Islet of Langerhans (tissue), 1 donor: ENCODE measurements around the gene WNK1.
A peak's percentile ranks its signal among the peaks of the same experiment; 100 is the strongest.
"Not testable (repeated sequence)": the region's sequence is repeated elsewhere in the genome, so short reads cannot be mapped to it uniquely, and the experiment has no call there.

Experiments
- FAIRE-seq: peaks from one replicate; lab custom pipeline; 2011; peaks lifted over from hg19 to GRCh38; lab: Jason Lieb, UNC

Gene WNK1

DNA sequence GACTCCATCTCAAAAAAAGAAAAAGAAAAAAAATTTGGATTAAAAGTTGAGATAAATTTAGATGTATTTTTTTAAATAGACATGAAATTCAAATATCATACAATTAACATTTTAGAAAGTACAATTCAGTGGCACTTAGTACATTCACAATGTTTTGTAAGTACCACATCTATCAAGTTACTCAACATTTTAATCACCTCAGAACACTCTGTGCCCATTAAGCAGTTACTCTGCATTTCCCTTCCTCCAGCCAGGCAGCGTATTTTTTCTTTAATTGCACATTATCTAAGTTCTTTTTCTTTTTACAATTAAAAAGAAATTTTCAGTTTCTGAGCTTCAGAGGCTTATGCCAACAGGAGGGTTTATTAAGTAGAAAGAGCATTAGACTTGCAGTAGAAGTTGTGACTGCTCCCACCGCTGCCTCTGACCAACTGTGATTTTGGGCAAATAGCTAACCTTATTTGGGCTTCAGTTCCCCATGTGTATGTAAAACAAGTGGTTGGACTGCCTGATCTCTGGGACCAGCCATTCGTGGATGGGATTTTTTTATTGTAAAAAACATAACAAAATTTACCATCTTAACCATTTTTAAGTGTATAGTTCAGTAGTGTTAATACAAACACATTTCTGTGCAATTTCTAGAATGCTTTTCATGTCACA is 65.7 kb downstream of the WNK1 start:
- FAIRE-seq: no peak

DNA sequence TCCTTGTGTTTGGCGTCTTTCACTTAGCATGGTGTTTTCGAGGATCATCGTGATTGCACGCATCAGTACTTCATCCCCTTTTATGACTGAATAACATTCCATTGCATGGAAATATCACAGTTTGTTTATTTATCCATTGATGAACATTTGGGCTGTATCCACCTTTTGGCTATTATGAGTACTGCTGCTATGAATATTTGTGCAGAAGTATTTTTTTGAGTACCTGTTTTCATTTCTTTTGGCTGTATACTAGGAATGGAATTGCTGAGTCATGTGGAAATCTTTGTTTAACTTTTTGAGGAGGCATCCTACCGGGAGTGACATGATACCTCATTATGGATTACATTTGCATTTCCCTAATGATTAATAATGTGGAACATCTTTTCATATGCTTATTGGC is 66.4 kb downstream of the WNK1 start:
- FAIRE-seq: no peak

DNA sequence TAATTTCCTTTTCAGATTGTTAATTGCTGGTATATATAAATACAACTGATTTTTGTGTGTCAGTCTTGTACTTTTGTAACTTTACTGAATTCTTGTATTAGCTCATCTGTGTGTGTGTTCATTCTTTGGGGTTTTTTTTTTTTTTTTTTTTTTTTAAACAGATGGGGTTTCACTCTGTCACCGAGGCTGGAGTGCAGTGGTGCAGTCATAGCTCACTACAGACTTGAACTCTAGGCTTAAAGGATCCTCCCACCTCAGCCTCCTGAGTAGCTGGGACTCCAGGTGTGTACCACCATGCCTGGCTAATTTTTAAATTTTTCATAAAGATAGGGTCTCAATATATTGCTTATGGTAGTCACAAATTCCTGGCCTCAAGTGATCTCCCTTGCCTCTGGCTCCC is 68.0 kb downstream of the WNK1 start:
- no peak for FAIRE-seq

DNA sequence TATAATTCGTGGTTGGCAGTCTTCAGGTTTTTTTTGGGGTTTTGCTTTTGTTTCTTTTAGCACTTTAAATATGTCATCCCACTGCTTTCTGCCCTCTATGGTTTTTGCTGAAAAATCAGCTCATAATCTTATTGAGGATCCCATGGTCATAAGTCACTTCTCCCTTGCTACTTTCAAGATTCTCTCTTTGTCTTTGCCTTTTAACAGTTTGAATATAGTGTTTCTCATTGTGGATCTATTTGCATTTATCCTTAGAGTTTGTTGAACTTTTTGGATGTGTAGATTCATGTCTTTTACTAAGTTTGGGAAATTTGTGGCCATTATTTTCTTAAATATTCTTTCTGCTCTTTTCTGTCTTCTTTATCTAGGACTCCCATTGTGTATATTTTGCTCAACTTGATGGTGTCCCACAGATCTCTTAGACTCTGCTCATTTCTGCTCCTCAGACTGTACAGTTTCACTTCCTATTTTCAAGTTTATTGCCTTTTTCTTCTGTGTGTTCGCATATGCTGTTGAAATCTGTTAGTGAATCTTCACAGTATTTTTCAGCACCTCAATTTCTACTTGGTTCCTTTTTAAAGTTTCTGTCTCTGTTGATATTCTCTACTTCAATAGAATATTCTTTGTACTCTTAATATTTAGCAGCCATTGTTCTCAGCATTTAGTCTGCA is 70.8 kb downstream of the WNK1 start:
- FAIRE-seq: no peak

DNA sequence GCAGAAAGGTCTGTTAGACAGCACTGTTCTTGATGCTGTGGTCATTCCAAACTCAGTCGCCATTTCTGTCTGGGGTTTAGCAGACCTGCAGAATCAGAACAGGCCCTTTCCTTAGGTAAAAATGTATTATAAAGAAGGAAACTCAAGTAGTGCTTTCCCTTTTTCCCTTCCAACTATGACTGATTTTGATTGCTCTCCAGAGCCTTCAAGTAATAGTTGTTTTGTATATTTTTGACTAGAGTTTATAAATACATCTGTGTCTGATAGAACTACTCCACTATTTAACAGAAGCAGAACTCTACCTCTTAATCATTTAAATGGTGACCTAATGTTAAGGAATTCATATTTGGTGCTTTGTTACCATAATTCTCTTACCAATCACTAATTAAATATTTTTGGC is 74.0 kb downstream of the WNK1 start:
- no peak for FAIRE-seq

DNA sequence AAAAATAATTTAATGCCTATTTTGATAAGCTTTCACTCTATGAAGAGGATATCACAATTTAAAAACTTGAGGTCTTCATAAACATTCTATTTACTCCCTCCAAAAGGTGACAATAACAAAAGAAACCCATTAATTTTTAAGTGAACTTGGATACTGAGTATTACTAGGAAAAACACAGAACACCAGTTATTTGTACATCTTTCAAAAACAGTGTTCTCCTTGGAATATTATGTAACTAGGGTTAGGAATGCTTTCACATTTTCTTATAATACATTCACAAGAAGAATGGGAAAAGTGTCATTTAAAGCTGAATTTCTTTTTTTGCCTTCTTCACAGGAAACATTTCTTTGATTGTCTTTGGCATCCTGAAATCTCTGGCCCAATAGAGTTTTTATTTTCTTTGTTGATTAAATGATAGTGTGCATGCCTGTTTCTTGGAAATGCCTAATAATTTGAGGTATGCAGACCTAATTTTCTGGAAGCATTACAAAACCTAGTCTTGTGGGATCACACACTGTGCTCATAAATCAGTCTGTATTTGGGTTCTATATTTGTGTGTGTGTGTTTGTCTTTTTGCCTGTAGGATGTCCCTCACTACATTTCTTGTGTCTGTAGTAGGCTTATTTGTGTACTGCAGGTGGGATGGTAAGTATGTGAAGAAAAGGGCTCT is 76.5 kb downstream of the WNK1 start:
- no peak for FAIRE-seq

DNA sequence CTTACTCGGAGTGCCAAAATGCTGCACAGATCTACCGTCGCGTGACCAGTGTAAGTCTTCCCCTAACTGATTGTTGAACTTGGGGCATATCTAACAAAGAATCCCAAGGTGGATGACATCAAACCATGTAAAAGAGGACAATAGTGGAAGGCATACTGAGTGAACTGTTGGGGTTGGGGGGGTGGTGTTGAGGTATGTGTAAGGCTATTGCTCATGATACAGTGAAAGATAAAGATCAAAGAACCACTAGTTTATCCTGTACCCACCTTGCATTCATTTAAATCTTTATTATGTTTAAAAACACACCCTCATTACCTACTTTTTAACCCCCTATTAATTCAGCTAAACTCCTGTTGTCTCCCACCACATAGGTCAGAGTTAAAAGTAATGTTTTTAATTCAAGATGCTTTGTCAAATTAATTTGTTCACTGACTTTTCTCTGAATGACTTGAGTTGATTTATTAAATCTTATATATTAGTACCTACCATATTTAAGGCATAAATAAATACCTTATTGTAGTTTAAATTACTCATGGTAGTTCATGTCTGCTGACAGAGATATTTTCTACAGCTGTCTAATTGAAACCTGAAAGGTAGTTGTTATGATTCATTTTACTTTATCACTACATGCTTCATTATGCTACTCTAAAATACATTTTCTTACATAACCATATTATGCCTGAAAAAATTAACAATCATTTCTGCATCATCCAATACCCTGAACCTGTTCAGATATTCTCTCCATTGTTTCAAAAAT is 77.9 kb downstream of the WNK1 start:
- FAIRE-seq: peak; percentile 89

DNA sequence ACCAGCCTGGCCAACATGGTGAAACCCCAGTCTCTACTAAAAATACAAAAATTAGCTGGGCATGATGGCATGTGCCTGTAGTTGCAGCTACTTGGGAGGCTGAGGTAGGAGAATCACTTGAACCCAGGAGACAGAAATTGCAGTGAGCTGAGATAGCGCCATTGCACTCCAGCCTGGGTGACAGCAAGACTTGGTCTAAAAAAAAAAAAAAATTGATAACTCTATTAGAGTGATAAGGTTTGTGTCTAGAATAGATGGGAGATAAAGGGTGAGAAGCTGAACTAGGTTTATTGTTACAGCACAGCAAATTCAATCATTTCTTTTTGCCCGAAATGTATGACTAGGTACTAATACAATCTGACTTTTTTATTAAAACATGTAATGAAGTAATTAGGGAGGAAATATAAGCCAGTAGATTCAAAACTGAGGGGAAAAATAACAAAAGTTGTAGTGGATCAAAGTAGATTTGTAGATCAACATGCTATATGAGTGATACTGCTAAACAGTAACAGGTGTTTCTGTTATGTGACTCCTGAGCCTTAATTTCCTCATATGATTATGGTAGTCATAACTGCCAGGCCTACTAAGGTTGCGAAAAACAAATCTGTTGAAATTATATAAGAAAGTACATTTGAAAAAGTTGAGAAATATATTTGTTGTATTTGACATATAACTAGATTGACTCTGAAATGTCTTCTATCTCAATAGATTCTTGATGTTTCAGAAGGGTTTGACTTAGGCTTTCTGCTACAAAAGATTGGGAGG is 83.6 kb downstream of the WNK1 start:
- peak; percentile 27 for FAIRE-seq

DNA sequence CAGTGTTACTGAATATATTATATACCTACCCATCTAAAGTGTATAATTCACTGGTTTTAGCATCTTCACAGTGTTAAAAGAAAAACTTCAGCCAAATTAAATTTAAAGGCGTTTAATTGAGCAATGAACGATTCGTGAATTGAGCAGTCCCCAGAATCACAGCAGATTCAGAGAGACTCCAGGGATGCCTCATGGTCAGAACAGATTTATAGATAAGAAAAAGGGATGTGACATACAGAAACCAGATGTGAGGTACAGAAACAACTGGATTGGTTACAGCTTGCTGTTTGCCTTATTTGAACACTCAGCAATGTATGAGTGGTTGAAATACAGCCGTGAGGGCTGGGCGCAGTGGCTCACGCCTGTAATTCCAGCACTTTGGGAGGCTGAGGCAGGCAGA is 84.6 kb downstream of the WNK1 start:
- no peak for FAIRE-seq

DNA sequence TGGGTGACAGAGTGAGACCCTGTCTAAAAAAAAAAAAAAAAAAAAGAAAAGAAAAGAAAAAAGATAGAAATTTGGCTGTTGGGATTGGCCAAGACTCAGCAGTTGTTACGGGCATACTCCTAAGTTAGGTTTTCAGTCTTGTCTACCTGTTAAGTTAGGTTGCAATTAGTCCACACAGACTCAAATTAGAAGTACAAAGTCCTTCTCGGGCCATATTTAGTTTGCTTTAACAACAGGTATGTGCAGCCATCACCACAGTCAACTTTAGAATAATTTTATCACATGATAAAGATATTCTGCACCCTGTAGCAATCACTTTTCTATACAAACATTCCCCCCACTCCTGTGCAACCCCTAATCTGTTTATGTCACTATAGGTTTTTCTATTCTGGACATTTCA is 85.2 kb downstream of the WNK1 start:
- no peak for FAIRE-seq

DNA sequence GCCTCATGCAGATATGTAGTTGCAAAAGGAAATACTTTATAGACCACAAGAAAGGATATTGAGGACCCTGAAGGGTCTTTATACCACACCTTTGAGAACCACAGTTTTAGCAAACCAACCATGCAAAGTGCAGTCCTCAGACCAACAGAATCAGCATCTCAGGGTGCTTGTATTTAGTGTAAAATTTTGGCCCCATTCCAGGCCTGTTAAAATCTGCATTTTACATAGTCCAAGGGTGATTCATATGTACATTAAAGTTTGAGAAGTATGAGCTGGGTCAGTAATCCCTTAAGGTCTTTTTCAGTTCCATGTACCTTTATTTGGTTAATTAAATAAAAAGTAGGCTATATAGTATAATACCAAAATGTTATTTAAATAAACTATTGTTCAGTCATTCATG is 91.2 kb downstream of the WNK1 start:
- no peak for FAIRE-seq

DNA sequence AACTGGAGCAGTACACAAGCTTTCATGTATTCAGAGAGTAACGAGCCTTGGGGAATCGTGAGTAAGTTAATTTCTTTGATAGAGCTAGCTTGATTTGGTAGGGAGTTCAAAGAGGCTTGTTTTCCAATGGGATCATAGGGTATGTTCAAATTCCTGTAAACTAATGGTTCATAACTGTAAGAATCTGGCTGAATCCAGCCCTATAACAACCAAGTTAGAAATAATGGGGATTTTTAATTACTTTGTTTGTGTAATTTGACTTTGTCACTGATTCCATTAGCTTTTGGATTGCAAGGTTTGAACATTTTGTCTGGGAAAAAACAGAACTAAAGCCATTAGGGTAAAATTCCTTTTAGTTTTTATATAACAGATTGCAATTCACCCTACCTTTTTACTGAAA is 94.0 kb downstream of the WNK1 start:
- FAIRE-seq: no peak

DNA sequence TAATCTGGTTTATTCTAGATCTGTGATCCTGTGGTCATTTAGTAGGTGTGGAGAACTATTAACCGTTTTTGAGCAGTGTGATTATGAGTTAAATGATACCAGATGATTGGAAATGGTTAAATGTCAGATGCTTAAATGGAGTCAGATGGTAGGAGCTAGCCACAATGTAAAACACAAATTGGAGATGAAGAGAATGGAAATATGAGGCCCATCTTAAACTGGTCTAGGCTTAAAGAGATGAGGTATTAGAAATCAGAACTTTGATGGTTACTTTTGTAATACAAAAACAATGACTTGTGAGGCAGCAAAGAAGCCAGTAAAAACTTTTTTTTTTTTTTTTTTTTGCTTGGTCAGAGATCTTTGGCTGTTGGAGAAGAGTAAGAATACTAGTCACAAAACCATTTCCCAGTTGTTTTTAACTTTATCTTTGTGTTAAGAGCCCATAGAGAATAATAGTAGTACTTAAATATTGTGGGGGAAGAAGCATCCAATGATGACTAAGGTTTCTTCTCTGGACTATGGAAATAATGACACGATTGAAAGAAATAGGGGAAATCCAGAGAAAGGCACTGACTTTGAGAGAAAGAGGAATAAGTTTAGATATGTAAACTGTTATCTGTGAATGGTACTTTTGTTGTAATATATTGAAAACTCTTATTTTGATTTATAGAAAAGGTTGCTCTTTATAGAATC is 95.9 kb downstream of the WNK1 start:
- peak; percentile 68 for FAIRE-seq

DNA sequence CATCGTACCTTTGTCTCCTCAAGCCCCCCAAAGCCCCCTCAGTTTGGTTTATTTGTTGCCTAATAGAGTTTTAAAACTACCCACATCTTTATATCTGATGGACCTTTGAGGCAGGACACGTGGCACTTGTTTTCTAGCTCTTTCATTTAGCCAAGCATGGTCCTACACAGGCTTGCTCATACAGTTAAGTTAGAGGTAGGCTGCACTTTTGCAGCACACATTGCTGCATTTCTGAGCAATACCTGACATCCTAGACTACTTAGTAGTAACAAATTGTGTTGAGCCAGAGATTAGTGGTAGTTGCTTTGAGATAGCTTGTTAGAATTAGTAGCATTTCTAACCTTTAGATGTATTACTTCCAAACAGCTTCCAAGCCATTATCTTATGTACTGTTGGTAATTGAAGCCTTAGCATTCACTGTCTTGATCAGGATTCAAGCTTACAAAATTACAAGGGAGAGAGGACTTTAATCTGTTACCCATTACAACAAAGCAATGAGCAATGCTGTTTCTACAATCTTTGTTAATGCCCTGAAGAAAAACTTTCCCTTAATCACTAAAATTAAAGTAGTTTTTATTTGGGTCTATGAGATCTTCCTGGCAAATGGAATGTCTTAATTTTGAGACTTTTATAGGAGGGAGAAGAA is 96.6 kb downstream of the WNK1 start:
- no peak for FAIRE-seq

DNA sequence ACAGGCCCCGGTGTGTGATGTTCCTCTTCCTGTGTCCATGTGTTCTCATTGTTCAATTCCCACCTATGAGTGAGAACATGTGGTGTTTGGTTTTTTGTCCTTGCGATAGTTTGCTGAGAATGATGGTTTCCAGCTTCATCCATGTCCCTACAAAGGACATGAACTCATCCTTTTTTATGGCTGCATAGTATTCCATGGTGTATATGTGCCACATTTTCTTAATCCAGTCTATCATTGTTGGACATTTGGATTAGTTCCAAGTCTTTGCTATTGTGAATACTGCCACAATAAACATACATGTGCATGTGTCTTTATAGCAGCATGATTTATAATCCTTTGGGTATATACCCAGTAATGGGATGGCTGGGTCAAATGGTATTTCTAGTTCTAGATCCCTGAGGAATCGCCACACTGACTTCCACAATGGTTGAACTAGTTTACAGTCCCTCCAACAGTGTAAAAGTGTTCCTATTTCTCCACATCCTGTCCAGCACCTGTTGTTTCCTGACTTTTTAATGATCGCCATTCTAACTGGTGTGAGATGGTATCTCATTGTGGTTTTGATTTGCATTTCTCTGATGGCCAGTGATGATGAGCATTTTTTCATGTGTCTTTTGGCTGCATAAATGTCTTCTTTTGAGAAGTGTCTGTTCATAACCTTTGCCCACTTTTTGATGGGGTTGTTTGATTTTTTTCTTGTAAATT is 97.5 kb downstream of the WNK1 start:
- FAIRE-seq: not testable (repeated sequence)

DNA sequence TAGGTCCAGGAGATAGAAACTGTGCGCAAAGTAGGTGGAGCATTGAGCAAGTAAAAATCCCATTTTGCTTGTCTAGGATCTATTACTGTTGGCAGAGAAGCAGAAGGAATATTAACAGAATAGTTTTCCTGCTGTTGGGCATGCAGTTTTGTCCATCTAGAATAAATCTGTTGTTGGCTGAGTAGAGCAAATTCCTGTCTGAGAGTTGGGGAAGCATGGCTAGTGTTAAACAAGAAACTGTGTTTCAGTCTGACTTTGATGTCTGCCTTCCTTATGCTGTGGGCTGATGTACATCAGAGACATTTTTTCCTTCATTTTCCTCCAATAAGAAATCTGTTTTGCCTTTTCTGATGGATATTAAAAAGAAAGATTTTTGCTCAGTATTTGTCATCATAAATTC is 99.0 kb downstream of the WNK1 start:
- FAIRE-seq: no peak

DNA sequence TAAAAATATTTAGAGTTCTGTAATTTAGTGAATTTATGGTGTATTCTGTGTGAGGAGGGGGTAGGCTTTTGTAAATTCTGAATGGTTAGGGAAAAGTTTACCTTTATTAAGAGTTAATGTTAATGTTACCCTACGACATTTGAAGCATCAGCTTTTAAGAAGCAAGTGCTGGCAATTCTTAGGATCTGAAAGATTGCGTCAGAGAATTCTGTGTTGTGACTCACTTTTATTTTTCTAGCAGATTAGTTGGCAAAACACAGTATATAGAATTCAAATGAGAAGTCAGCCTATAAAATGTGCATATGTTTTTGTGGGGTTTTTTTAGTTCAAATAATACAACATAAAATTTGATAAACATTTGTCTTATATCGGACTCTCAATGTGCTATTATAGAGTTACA is 99.5 kb downstream of the WNK1 start:
- FAIRE-seq: peak; percentile 75

DNA sequence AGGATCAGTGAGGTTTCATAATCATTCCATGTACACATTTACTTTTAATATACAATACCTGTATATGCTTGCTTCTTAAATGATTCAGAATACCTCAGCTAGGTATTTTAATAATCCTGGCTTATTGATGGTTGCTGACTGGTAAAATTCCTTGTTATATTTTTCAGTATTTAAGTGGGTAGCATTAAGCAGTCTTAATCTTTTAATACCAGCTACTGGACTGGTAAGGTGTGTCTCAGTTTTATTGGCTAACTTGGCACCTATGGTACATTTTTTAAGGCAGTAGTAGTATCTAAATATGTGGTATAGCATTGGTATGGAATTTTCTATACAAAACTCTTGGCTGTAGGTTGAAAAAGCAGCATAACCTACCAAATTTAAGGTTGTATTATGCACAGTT is 100.5 kb downstream of the WNK1 start:
- FAIRE-seq: no peak

DNA sequence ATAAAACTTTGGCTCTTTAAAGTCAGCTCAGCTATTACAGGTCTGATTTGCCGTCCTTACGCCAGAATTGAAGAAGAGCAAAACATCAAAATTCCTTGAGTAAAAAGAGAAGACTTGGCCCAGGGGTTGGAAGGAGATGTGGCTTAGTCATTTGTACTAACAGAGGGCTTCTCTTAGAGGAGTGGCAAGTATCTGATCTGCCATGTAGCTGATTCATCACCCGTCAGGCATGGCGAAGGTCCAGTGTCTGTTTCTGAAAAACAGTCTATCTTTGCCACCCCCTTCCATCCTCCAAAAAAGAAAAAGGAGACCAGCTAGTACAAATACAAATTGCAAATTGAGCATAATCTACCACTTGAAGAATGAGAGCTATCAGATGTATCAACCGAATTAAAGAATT is 105.2 kb downstream of the WNK1 start:
- no peak for FAIRE-seq

DNA sequence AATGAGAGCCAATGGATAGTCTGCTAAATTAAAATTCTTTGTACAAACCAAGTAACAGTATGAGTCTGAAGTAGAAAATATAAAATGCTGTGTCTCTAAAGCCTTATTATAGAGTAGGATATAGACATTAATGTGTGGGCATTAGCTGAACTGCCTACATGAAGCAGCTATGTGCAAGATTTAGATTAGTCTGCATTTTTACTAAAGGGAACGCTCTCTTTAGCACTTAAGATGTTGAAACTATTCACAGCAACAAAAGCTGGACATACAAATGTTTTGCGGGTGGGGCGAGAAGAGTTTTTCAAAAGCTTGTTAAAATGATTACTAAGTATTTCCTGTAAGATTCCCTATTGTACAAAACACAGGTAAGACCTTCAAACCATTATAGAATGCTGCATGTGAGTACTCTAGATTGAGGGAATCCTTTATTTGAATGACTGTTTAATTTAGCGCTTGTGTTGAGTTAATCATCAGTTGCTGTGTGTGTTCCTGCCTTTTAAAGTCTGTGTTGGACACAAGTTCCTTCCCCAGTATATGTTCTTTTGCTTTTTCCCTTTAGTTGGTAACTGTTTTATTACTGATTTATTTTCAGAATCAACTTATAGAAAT is 110.0 kb downstream of the WNK1 start:
- FAIRE-seq: no peak
